Kidney tubule cell (primary cell): ENCODE results near the gene RPE.

Experiments
- DNase-seq: peaks from one replicate; pipeline ENCODE4 v3.0.0-alpha.2; 2018; ENCODE audit warnings: low spot score

The RPE gene

GRCh38 chr2:210002158-210003157 lies at the start of gene RPE:
Gene RPE, plus strand, starts transcription at chr2:210002638. Its CDS starts 24 bp downstream, at chr2:210002662.
- peak; percentile 95 for DNase-seq

DNA sequence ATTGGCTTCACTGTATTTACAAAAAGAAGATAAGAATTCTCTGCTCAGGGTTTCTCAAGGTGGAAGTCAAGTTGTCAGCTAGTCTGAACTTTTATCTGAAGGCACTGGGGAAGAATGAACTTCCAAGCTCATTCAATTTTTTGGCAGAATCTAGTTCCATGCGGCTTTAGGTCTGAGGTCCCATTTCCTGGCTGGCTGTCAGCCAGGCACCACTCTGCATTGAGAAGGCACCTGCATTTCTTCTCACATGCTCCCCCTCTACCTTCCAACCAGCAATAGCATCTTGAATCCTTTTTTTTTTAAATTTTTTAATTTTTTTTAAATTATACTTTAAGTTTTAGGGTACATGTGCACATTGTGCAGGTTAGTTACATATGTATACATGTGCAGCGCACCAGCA lies 46.2 kb upstream of the RPE start:
- no peak for DNase-seq

GRCh38 chr2:209958016-209958415 lies 44.4 kb upstream of the RPE start:
- DNase-seq = no peak

- DNase-seq = no peak
These were observed 42.4 kb upstream of the RPE start for GRCh38 chr2:209960045-209960444.

- DNase-seq = peak; percentile 67
These were observed 41.5 kb upstream of the RPE start for GRCh38 chr2:209960676-209961630.

GRCh38 chr2:209965723-209966122 lies 36.7 kb upstream of the RPE start:
- DNase-seq = no peak

DNA sequence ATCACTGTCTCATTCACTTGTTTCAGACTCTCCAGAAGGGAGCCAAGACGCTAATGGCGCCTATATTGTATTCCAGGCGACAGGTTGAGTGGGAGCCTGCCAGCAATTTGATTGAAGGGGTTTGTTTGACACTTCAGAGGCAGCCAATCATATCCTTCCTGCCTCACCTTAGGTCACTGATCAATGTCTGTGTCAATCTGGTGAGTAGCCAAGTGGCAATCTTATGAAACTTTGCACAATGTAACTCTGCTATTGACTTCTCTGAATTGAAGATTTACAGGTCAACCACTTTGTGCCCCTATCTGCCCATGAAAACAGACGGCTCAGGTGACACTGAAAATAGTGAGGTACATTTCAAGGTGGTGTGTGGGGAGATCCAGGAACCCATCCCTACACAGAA lies 32.7 kb upstream of the RPE start:
- DNase-seq = no peak

- no peak for DNase-seq
These were observed 32.2 kb upstream of the RPE start for GRCh38 chr2:209970271-209970670.

GRCh38 chr2:209970711-209971110 lies 31.7 kb upstream of the RPE start:
- DNase-seq = no peak

DNA sequence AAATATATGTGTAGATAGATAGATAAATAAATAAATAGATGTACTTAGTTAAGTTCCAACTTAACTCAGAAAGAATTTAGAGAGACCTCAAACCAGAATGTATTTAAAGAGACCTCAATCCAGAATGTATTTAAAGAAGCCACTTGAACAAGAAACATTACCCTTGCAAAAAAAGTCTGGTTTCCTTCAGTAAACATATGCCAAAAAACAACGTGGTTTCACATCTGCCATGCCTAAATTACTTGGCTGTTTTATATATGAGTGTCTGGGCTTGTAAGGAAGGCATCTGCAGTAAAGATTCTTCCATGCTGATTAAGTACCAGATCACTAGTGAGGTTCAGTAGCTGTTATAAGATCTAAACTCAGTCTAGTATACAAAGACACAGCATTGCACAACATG lies 29.1 kb upstream of the RPE start:
- no peak for DNase-seq

DNA sequence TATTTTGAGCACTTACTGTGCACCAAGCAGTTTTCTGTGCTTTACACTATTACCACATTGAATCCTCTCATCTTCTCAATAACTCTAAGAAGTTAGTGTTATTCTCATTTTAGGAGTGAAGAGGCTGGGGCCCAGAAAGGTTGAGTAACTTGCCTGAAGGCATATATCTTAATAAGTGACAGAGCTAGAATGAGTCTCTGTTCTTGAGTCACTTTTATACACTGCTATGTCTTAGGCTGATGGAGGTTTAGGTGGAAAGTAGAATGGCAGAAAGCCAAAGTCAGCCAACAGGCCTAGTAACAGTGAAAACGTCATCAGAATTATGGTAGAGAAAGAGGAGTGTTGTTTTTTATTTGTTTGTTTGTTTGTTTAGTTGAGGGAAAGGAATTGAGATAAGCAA lies 27.9 kb upstream of the RPE start:
- DNase-seq = peak; percentile 68

DNA sequence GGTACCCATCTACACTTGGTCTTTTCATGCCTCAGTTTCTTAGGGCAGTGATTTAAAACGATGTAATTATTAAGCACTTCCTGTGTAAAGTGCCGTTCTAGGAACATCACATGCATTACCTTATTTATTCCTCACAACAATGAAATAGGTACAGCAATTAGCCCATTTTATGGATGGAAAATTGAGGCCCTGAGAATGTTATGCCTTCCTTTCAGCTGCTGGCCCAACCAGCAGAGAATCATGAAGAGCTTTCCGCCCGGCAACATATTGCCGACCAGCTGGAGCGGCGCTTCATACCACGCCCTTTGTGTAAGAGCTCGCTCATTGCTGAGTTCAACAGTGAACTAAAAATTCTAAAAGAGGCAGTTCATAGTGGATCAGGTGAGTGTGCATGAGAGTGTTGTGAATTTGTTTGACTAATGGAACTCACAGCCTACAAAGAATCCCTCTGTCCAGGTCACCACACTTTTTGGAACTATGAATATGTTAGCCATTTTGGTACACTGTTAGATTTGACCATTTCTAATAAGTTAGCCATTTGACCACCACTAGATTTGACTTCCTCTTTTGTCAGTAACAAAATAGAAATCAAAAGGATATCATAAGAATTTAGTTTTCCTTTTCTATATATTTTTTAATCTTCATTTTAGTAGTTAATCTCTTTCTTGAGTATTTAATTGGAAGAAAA lies 25.6 kb upstream of the RPE start:
- no peak for DNase-seq

GRCh38 chr2:209977386-209978239 lies 24.8 kb upstream of the RPE start:
- peak; percentile 49 for DNase-seq

GRCh38 chr2:209984291-209984690 lies 18.1 kb upstream of the RPE start:
- DNase-seq = no peak

GRCh38 chr2:209985874-209986273 lies 16.6 kb upstream of the RPE start:
- DNase-seq = no peak

DNA sequence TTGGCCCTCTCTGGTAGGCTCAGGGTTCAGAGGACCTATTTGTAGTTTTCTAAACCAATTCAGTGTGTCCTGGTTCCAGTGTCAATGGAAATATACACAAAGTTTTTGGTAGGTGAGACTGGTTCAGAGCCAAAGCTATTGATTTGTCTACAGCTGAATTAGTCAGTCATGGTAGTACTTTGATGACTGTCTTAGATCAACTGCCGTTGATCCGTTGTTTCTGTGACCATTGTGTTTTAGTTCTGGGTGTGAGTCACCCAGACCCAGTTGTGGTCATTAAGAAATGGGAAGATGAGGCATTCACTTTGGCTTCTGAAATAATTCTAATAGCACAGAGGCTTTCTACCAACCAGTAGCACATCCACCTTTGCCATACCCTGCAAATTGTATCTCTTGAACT lies 16.0 kb upstream of the RPE start:
- DNase-seq = peak; percentile 56

GRCh38 chr2:209988010-209988409 lies 14.4 kb upstream of the RPE start:
- no peak for DNase-seq

DNA sequence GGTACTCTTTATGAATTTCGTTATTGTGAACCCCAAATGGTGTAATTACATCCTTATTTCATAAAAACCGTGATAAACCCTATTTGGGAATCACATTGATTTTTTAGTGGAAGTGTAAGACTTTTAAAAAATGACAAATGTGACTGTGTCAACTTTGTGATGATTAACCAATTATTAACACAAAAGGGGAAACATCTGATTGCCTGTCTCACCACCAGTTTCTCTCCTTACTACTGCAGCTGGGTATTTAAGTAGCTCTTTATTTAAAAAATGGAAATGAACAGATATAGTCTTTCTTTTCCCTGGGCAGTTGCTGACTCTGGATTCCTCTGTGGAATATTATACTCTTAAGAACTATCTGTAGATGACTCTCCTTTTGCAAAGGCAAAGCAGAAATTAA lies 11.6 kb upstream of the RPE start:
- no peak for DNase-seq

DNA sequence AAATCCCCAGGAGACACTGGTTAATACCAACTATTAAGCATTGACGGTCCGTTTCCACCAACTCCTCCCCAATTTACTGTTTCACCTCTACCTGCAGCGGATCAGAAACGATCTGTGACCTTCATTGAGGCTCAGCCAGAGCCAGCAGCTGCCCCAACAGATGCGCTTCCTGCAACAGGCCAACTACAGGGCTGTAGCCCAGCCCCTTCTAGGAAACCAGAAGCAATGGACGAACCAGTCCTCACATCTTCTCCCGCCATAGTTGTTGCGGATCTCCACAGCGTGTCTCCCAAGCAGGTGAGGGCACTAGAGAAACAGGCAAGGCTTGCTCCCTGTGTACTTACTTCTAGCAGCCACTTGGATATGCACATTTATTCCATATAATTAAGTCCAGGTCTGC lies 8.5 kb upstream of the RPE start:
- DNase-seq = no peak

GRCh38 chr2:209998596-209998995 lies 3.8 kb upstream of the RPE start:
- DNase-seq = no peak
